Prostate gland (tissue), 2 donors: ENCODE data around the gene LRIT1.

Experiments used
- POLR2A ChIP-seq: fragments of 450-650 bp; IDR thresholded peaks from one replicate; pipeline ENCODE4 v1.6.1; 2016; ENCODE audit warnings: antibody characterized with exemption, mild to moderate bottlenecking
- POLR2AphosphoS5 ChIP-seq: sonication (generic); formaldehyde crosslinking; IDR thresholded peaks from one replicate; pipeline ENCODE4 v1.6.1; 2017; ENCODE audit warnings: antibody characterized with exemption
- TF ChIP-seq, protein P1 (sequence below), 4 experiments: fragments of 200-600 bp in 2 of 4; fragments of 450-650 bp in 2 of 4; sonication (generic) in 2 of 4; IDR thresholded peaks; 1 replicate in 3 of 4; 2 replicates in 1 of 4; pipeline ENCODE4 v1.5.1; 2016 to 2019; ENCODE audit warnings: antibody characterized with exemption in 4 of 4, mild to moderate bottlenecking in 2 of 4, moderate library complexity in 2 of 4

DNA sequence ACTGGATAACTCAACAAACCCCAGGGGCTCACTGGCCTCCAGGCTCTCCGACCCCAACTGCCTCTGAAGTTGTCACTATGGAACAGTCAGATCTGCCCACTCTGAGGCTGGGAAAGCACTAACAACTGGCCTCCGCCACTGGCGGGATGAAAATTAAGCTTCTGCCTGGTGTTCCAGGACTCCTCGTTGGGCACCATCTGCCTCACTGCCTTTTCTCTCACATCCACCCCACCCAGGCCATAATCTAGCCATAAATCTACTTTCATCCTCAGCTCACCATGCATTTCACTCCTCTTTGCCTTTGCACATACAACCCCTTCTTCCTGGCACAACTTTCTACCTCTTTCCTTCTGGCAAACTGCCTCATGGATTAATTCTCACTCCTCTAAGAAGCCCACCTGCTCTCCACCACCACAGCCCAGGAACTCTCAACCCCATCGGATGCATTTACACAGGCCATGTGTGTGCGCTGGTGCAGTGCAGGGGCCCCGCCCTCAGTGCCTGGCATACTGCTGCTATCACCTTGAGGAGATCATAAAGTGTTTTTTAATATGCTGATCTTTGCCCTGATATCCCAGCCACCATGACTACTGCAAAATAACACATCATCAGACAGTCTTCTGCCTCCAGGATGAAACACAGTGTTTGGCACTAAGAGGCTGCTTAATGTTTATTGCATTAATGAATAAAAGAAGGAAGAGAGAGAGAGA is 43.0 kb downstream of the LRIT1 start:
- TF ChIP-seq POLR2A, result no peak
- TF ChIP-seq, protein P1, sequence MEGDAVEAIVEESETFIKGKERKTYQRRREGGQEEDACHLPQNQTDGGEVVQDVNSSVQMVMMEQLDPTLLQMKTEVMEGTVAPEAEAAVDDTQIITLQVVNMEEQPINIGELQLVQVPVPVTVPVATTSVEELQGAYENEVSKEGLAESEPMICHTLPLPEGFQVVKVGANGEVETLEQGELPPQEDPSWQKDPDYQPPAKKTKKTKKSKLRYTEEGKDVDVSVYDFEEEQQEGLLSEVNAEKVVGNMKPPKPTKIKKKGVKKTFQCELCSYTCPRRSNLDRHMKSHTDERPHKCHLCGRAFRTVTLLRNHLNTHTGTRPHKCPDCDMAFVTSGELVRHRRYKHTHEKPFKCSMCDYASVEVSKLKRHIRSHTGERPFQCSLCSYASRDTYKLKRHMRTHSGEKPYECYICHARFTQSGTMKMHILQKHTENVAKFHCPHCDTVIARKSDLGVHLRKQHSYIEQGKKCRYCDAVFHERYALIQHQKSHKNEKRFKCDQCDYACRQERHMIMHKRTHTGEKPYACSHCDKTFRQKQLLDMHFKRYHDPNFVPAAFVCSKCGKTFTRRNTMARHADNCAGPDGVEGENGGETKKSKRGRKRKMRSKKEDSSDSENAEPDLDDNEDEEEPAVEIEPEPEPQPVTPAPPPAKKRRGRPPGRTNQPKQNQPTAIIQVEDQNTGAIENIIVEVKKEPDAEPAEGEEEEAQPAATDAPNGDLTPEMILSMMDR (IDR thresholded peaks at IDR 0.05), result no peak
- no peak for TF ChIP-seq POLR2AphosphoS5
